Measurements from ENCODE around the gene USH1C.

The USH1C gene

GRCh38 chr11:17524221-17524620, 20.0 kb downstream of the USH1C start:
- no peak for DNase-seq (ENCODE audit: low read depth)
- TF ChIP-seq CTCF (IDR thresholded peaks at IDR 0.05; ENCODE audit: insufficient read depth, low read depth, low read length, missing control alignments): no peak
- H3K4me3 ChIP-seq (ENCODE audit: low read depth, low read length): no peak overlapping the region

GRCh38 chr11:17522655-17523054, 21.6 kb downstream of the USH1C start:
- TF ChIP-seq CTCF (IDR thresholded peaks at IDR 0.05; ENCODE audit: insufficient read depth, low read depth, low read length, missing control alignments): no peak
- DNase-seq (ENCODE audit: low read depth): no peak
- H3K4me3 ChIP-seq (ENCODE audit: low read depth, low read length): no peak overlapping the region

- H3K4me3 ChIP-seq (ENCODE audit: low read depth, low read length): no peak overlapping the region
- TF ChIP-seq CTCF (IDR thresholded peaks at IDR 0.05; ENCODE audit: insufficient read depth, low read depth, low read length, missing control alignments): no peak
- no peak for DNase-seq (ENCODE audit: low read depth)
Observed at GRCh38 chr11:17521106-17521900, 22.9 kb downstream of the USH1C start.

- DNase-seq (ENCODE audit: low read depth): no peak
- H3K4me3 ChIP-seq (ENCODE audit: low read depth, low read length): no peak overlapping the region
- TF ChIP-seq CTCF (IDR thresholded peaks at IDR 0.05; ENCODE audit: insufficient read depth, low read depth, low read length, missing control alignments): no peak
Observed at GRCh38 chr11:17519061-17519885, 24.9 kb downstream of the USH1C start.

GRCh38 chr11:17518366-17518765, 25.9 kb downstream of the USH1C start:
- DNase-seq (ENCODE audit: low read depth): no peak
- H3K4me3 ChIP-seq (ENCODE audit: low read depth, low read length): no peak overlapping the region
- no peak for TF ChIP-seq CTCF (IDR thresholded peaks at IDR 0.05; ENCODE audit: insufficient read depth, low read depth, low read length, missing control alignments)

GRCh38 chr11:17517186-17517585, 27.0 kb downstream of the USH1C start:
- no peak overlapping the region for H3K4me3 ChIP-seq (ENCODE audit: low read depth, low read length)
- no peak for TF ChIP-seq CTCF (IDR thresholded peaks at IDR 0.05; ENCODE audit: insufficient read depth, low read depth, low read length, missing control alignments)
- DNase-seq (ENCODE audit: low read depth): no peak

Data from GM12865 (cell line).